Stimulated activated CD8-positive, alpha-beta memory T cell treated with anti-CD3 and anti-CD28 coated beads, Interleukin-15, amount 100 ng/mL, for 48 hours (primary cell): ENCODE measurements around the gene BTG2.
"Not testable (repeated sequence)": the region's sequence is repeated elsewhere in the genome, so short reads cannot be mapped to it uniquely, and the experiment has no call there.

Source experiments
- DNase-seq, 2 donors: peaks; one replicate each; pipeline ENCODE4 v3.0.0-alpha.2; 2020; ENCODE audit warnings: low read depth in 2 of 2

Gene BTG2

GRCh38 chr1:203291201-203292096 lies 13.9 kb upstream of the BTG2 start:
- DNase-seq: no peak

GRCh38 chr1:203295796-203296195 lies 9.5 kb upstream of the BTG2 start:
- DNase-seq: no peak

- DNase-seq: no peak
These were observed 8.8 kb upstream of the BTG2 start for GRCh38 chr1:203296460-203297073.

- DNase-seq: no peak
These were observed 6.2 kb upstream of the BTG2 start for GRCh38 chr1:203299169-203299568.

- DNase-seq: not testable (repeated sequence)
These were observed 5.4 kb upstream of the BTG2 start for GRCh38 chr1:203299719-203300429.

GRCh38 chr1:203300441-203301330 lies 4.6 kb upstream of the BTG2 start:
- no peak for DNase-seq

- no peak for DNase-seq
These were observed 4.0 kb upstream of the BTG2 start for GRCh38 chr1:203301331-203301668.

- no peak for DNase-seq
These were observed 2.9 kb upstream of the BTG2 start for GRCh38 chr1:203302456-203302855.

GRCh38 chr1:203302894-203303293 lies 2.4 kb upstream of the BTG2 start:
- DNase-seq: no peak

- DNase-seq: no peak
These were observed 864 bp upstream of the BTG2 start for GRCh38 chr1:203304391-203304918.

- DNase-seq: no peak
These were observed 430 bp downstream of the BTG2 start for GRCh38 chr1:203305809-203306088.

GRCh38 chr1:203306089-203306964 lies 1.0 kb downstream of the BTG2 start:
- no peak for DNase-seq

GRCh38 chr1:203306965-203307541 lies 1.7 kb downstream of the BTG2 start:
- no peak for DNase-seq

- DNase-seq: no peak
These were observed 2.4 kb downstream of the BTG2 start for GRCh38 chr1:203307641-203308126.

GRCh38 chr1:203308328-203308922 lies 3.1 kb downstream of the BTG2 start:
- no peak for DNase-seq

GRCh38 chr1:203308923-203309331 lies 3.6 kb downstream of the BTG2 start:
- DNase-seq: no peak

- DNase-seq: no peak
These were observed 6.3 kb downstream of the BTG2 start for GRCh38 chr1:203311368-203312301.

GRCh38 chr1:203314025-203314759 lies 8.9 kb downstream of the BTG2 start:
- not testable (repeated sequence) for DNase-seq
